RPMI8226 (cell line): Measurements from ENCODE around the gene ASB13.
"Not testable (repeated sequence)": the region's sequence is repeated elsewhere in the genome, so short reads cannot be mapped to it uniquely, and the experiment has no call there.

Source experiments
- DNase-seq: peaks from one replicate; pipeline ENCODE4 v3.0.0-alpha.2; 2015

Gene ASB13

GRCh38 chr10:5622186-5622960 is 44.0 kb downstream of the ASB13 start:
- DNase-seq: no peak

- DNase-seq: not testable (repeated sequence)
Observed at GRCh38 chr10:5621371-5621770, 45.0 kb downstream of the ASB13 start.

- no peak for DNase-seq
Observed at GRCh38 chr10:5620966-5621365, 45.4 kb downstream of the ASB13 start.

- DNase-seq: no peak
Observed at GRCh38 chr10:5620223-5620721, 46.1 kb downstream of the ASB13 start.

GRCh38 chr10:5619362-5620211 is 46.8 kb downstream of the ASB13 start:
- no peak for DNase-seq

GRCh38 chr10:5618829-5619228 is 47.6 kb downstream of the ASB13 start:
- DNase-seq: no peak

- DNase-seq: no peak
Observed at GRCh38 chr10:5618042-5618441, 48.4 kb downstream of the ASB13 start.

- DNase-seq: no peak
Observed at GRCh38 chr10:5617521-5617920, 48.9 kb downstream of the ASB13 start.

GRCh38 chr10:5616836-5617235 is 49.6 kb downstream of the ASB13 start:
- DNase-seq: no peak

- no peak for DNase-seq
Observed at GRCh38 chr10:5616046-5616445, 50.3 kb downstream of the ASB13 start.

- no peak for DNase-seq
Observed at GRCh38 chr10:5615316-5615715, 51.1 kb downstream of the ASB13 start.

- no peak for DNase-seq
Observed at GRCh38 chr10:5614155-5614721, 52.2 kb downstream of the ASB13 start.

GRCh38 chr10:5613481-5614154 is 52.8 kb downstream of the ASB13 start:
- DNase-seq: no peak

- DNase-seq: no peak
Observed at GRCh38 chr10:5611899-5612680, 54.3 kb downstream of the ASB13 start.

GRCh38 chr10:5609952-5610616 is 56.3 kb downstream of the ASB13 start:
- DNase-seq: no peak

GRCh38 chr10:5608608-5609220 is 57.7 kb downstream of the ASB13 start:
- DNase-seq: peak; percentile 61

- DNase-seq: no peak
Observed at GRCh38 chr10:5607594-5607993, 58.8 kb downstream of the ASB13 start.

GRCh38 chr10:5606864-5607263 is 59.5 kb downstream of the ASB13 start:
- DNase-seq: no peak

- DNase-seq: no peak
Observed at GRCh38 chr10:5606321-5606720, 60.1 kb downstream of the ASB13 start.

- no peak for DNase-seq
Observed at GRCh38 chr10:5604961-5605360, 61.4 kb downstream of the ASB13 start.
